NCI-H446 (cell line): Measurements from ENCODE around the gene CARD19.

Experiments
- DNase-seq, 2 experiments: peaks; one replicate each; lab custom pipeline; 2025; lab: John Stamatoyannopoulos, UW

Gene CARD19

GRCh38 chr9:93064392-93065134 is 31.5 kb upstream of the CARD19 start:
- DNase-seq, result no peak

- DNase-seq, result no peak
Observed at GRCh38 chr9:93065135-93065720, 30.8 kb upstream of the CARD19 start.

- no peak for DNase-seq
Observed at GRCh38 chr9:93066978-93067603, 28.9 kb upstream of the CARD19 start.

- DNase-seq, result no peak
Observed at GRCh38 chr9:93068956-93069355, 27.1 kb upstream of the CARD19 start.

GRCh38 chr9:93071464-93071863 is 24.6 kb upstream of the CARD19 start:
- DNase-seq, result no peak

GRCh38 chr9:93072383-93072795 is 23.6 kb upstream of the CARD19 start:
- DNase-seq, result no peak

- no peak for DNase-seq
Observed at GRCh38 chr9:93076101-93076791, 19.8 kb upstream of the CARD19 start.

GRCh38 chr9:93076792-93077128 is 19.3 kb upstream of the CARD19 start:
- no peak for DNase-seq

- DNase-seq, result no peak
Observed at GRCh38 chr9:93077367-93077766, 18.6 kb upstream of the CARD19 start.

- no peak for DNase-seq
Observed at GRCh38 chr9:93077811-93078210, 18.2 kb upstream of the CARD19 start.

GRCh38 chr9:93079371-93079770 is 16.6 kb upstream of the CARD19 start:
- DNase-seq, result no peak

GRCh38 chr9:93080406-93080805 is 15.6 kb upstream of the CARD19 start:
- no peak for DNase-seq

GRCh38 chr9:93081081-93081529 is 14.9 kb upstream of the CARD19 start:
- no peak for DNase-seq

- no peak for DNase-seq
Observed at GRCh38 chr9:93081931-93082330, 14.1 kb upstream of the CARD19 start.

- no peak for DNase-seq
Observed at GRCh38 chr9:93082841-93083411, 13.1 kb upstream of the CARD19 start.

GRCh38 chr9:93083592-93084470 is 12.2 kb upstream of the CARD19 start:
- DNase-seq, result no peak

- DNase-seq, result no peak
Observed at GRCh38 chr9:93084471-93084881, 11.5 kb upstream of the CARD19 start.

- DNase-seq, result no peak
Observed at GRCh38 chr9:93085676-93086075, 10.3 kb upstream of the CARD19 start.

- DNase-seq, result no peak
Observed at GRCh38 chr9:93086447-93087224, 9.4 kb upstream of the CARD19 start.

- no peak for DNase-seq
Observed at GRCh38 chr9:93087971-93088655, 7.9 kb upstream of the CARD19 start.
